GM18868 (cell line): ENCODE data around the gene TBC1D3H.
"Not testable (repeated sequence)": the region's sequence is repeated elsewhere in the genome, so short reads cannot be mapped to it uniquely, and the experiment has no call there.

ENCODE experiments used
- ATAC-seq: cut with Tn5 transposase; IDR thresholded peaks from one replicate; pipeline ENCODE4 v1.9.1; 2021; ENCODE audit warnings: mild to moderate bottlenecking, moderate library complexity; ENCODE audit not compliant: unreplicated experiment

The TBC1D3H gene

DNA sequence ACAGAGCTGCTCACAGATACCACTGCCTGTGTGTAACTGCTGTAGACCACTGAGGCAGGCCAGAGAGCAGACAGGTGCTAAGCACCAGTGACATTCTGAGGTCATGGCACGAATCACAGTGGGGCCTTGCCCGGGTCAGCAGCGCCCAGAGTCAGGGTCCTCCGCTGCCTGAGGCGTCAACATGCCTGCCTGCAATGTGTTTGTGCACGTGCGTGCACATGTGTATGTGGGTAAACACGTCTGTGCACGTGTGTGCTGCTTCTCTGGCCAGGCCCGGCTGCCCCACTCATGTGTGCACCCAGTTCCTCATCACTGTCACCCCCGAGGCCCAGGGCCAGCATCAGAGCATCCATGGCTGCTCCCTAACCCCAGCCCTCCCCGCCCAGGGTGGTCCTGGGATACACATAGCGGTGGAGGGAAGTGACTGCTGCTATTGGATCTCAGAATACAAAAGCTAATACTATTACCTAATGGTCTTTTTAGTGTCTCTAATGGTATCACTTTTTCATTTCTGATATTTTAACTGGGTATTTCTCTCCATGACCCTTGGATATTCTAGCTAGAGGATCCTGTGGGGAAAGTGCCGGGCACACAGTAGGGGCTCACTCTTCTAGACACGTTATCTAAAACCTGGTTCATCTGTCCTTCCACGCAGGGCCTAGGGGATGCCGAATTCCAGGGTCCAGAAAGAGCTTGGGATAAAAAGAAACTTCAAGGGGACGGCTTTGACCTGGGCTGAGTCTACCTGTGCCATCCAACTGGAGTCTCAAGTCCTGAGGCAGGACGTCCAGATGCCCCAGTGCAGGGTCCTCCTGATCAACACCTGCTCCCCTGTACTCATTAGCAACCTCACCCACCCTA lies at the start of gene TBC1D3H:
TBC1D3H (minus strand) TSS at position 51 of the 861 bp plus-strand sequence. CDS start 1,540 bp downstream, outside the sequence.
- ATAC-seq = not testable (repeated sequence)

DNA sequence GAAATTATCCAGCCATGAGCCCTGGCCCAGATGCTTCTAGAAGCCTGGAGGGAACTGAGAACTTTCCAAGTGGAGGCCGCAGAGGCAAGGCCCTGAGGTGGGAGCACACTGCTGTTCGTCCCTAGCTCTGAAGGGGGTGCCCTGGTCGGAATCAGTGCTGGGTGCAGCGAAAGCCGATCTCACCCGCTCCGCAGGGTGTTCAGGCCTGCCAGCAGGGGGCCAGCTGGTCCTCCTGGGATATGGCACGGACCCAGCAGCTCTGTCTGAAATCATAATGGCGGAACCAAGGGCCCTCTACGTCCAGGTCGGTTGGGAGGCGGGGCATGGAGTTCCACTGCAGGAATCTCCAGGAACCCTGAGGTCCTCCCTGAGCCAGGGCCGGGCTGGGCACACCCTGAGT lies 40.7 kb upstream of the TBC1D3H start:
- ATAC-seq = not testable (repeated sequence)

DNA sequence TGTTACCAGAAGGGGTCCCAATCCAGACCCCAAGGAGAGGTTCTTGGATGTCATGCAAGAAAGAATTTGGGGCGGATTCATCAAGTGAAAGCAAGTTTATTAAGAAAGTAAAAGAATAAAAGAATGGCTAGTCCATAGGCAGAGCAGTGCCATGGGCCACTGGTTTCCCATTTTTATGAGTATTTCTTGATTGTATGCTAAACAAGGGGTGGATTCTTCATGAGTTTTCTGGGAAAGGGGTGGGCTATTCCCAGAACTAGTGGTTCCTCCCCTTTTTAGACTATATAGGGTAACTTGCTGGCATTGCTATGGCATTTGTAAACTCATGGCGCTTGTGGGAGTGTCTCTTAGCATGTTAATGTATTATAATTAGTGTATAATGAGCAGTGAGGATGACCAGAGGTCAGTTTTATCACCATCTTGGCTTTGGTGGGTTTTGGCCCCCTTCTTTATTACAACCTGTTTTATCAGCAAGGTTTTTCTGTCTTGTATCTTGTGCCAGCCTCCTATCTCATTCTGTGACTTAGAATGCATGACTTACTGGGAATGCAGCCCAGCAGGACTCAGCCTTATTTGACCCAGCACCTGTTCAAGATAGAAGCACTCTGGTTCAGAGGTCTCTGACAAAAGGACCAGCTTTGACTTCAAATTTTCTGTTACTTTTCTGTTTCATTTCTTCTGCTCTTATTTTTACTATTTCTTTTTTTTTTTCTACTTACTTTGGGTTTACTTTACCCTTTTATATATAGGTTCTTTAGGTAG lies 27.1 kb upstream of the TBC1D3H start:
- ATAC-seq = not testable (repeated sequence)

- not testable (repeated sequence) for ATAC-seq
These were observed 2.9 kb upstream of the TBC1D3H start for GRCh38 chr17:36390943-36391645.

DNA sequence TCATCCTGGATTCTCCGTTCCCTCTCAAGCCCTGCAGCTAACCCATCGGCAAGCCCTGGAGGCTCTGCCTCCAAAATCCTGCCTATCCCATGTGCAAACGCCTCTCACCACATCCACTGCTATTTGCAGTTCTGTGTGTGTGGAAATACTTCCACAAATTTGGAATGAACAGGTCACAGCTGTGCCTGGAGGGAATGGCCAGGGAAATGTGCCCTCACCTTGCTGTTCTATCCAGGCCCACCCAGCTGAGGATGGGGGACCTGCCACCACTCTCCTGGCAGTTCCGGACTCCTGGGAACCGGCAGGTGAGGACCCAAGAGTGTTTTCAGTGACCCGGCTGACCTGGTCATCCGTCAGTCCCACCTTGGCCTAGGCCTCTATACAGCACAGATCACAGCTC lies 12.3 kb downstream of the TBC1D3H start:
- ATAC-seq = not testable (repeated sequence)

- ATAC-seq = not testable (repeated sequence)
These were observed 25.7 kb downstream of the TBC1D3H start for GRCh38 chr17:36362496-36362895.
